Fibroblast of mammary gland (primary cell): ENCODE measurements around the gene PLCL2.

ENCODE experiments used
- DNase-seq: peaks from one replicate; pipeline ENCODE4 v3.0.0-alpha.2; 2010; ENCODE audit warnings: low read depth
- H3K4me3 ChIP-seq: 2 replicates; pipeline ENCODE4 v1.5.1; 2011; ENCODE audit warnings: low read depth, mild to moderate bottlenecking, low read length, moderate library complexity; ENCODE audit not compliant: control insufficient read depth
- TF ChIP-seq, protein P1 (sequence below): conservative IDR thresholded peaks from 2 replicates; pipeline ENCODE4 v1.5.1; 2011; ENCODE audit warnings: low read depth, low read length, inconsistent platforms; ENCODE audit not compliant: control insufficient read depth, insufficient read depth

Gene PLCL2

GRCh38 chr3:17061005-17061404 is 176.2 kb downstream of the PLCL2 start:
- TF ChIP-seq, protein P1, sequence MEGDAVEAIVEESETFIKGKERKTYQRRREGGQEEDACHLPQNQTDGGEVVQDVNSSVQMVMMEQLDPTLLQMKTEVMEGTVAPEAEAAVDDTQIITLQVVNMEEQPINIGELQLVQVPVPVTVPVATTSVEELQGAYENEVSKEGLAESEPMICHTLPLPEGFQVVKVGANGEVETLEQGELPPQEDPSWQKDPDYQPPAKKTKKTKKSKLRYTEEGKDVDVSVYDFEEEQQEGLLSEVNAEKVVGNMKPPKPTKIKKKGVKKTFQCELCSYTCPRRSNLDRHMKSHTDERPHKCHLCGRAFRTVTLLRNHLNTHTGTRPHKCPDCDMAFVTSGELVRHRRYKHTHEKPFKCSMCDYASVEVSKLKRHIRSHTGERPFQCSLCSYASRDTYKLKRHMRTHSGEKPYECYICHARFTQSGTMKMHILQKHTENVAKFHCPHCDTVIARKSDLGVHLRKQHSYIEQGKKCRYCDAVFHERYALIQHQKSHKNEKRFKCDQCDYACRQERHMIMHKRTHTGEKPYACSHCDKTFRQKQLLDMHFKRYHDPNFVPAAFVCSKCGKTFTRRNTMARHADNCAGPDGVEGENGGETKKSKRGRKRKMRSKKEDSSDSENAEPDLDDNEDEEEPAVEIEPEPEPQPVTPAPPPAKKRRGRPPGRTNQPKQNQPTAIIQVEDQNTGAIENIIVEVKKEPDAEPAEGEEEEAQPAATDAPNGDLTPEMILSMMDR, result no peak
- no peak for DNase-seq
- H3K4me3 ChIP-seq, result no peak overlapping the region

DNA sequence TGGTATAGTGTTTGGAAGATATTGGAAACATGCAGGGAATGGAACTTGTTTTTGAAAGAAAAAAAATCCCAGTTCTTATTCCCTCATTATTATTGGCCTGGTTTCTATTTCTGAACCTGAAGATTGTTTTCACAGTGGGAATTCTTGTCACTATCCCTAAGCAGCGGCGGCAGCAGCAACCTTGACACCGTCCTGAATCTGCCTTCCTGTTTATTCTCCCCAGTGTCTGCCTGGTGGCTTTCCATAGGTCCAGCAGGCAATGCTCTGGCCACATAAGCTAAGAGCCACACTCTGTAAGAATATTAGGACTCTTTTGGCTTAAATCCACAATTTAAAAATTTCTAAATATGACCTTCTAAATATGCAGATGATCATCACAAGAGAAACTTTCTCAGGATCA is 178.0 kb downstream of the PLCL2 start:
- no peak for DNase-seq
- H3K4me3 ChIP-seq, result no peak overlapping the region
- TF ChIP-seq, protein P1, result no peak

- TF ChIP-seq, protein P1, result no peak
- no peak overlapping the region for H3K4me3 ChIP-seq
- DNase-seq, result no peak
Observed at GRCh38 chr3:17063596-17063995, 178.8 kb downstream of the PLCL2 start.

DNA sequence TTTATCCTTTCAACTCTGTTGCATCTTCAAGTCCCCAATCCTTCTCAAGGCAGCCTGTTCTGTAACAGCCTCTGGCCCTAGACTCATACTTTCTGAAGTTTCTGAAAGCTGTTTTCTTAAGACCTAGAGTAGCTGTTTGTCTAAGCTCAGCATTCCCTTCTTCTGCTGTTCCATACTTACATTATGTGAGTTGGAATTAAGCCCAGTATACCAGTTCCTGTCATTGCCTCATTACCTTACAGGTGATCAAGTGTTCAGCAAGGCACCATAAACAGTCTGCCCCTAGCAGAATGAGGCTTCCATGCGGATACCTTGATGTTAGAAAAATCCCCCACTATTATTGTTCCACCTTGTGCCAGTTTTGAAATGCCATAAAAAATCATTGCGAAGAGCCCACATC is 180.6 kb downstream of the PLCL2 start:
- no peak for DNase-seq
- TF ChIP-seq, protein P1, result no peak
- H3K4me3 ChIP-seq, result no peak overlapping the region

DNA sequence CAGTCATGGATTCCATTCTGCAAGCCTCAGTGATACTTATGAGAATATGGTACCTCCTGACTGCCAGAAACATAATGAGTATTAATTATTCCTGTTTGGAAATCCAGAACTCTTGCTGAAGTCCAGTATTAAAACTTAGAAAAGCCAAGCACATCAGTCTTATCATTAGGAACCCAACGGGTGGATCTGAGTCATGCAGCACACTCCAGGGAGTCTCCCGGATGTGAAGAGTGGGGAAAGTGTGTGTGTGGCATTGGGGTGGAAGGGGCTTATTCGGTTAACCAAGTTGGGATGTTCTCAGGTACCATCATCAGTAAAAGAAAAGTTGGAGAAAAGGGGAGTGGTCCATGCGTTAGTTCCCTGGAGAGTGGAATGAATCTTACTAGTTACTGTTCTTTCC is 181.1 kb downstream of the PLCL2 start:
- H3K4me3 ChIP-seq, result no peak overlapping the region
- DNase-seq, result no peak
- TF ChIP-seq, protein P1, result no peak

- no peak for DNase-seq
- TF ChIP-seq, protein P1, result no peak
- no peak overlapping the region for H3K4me3 ChIP-seq
Observed at GRCh38 chr3:17069754-17070153, 185.0 kb downstream of the PLCL2 start.
